SK-N-MC (cell line): Measurements from ENCODE around the gene TCF7L2.

Experiments
- EZH2 ChIP-seq: fragments of 200-600 bp; sonication (generic); IDR thresholded peaks from one replicate; pipeline ENCODE4 v1.6.1; 2017; ENCODE audit warnings: antibody characterized with exemption
- POLR2AphosphoS5 ChIP-seq: IDR thresholded peaks from 2 replicates; pipeline ENCODE4 v1.6.1; 2012; ENCODE audit warnings: mild to moderate bottlenecking, low read depth, low read length, borderline replicate concordance

GRCh38 chr10:113068178-113068890, 118.3 kb downstream of the TCF7L2 start:
- TF ChIP-seq EZH2 (no peak), POLR2AphosphoS5 (no peak)
